Urinary bladder (tissue), 4 donors: ENCODE data around the gene ARNT2. TPM values are rescaled to one million over a fixed set of nuclear protein-coding genes. Genes with fewer than 3 reads are reported as not detected.

Source experiments
- DNase-seq: peaks from one replicate; pipeline ENCODE4 v3.0.0-alpha.2; 2015; ENCODE audit errors: extremely low spot score
- H3K27ac ChIP-seq: one replicate; pipeline ENCODE4 v1.5.1; 2013; ENCODE audit warnings: low read depth, mild to moderate bottlenecking, moderate library complexity
- H3K36me3 ChIP-seq: one replicate; pipeline ENCODE4 v1.6.1; 2013; ENCODE audit warnings: mild to moderate bottlenecking, moderate library complexity; ENCODE audit not compliant: insufficient read depth
- H3K4me1 ChIP-seq: one replicate; pipeline ENCODE4 v1.6.1; 2013; ENCODE audit warnings: mild to moderate bottlenecking, moderate library complexity; ENCODE audit not compliant: insufficient read depth
- H3K4me3 ChIP-seq: one replicate; pipeline ENCODE4 v1.5.1; 2013; ENCODE audit warnings: low read depth, low read length
- WGBS: extraction: QIAGEN DNeasy Blood & Tissue Kit; methylation state at CpG from one replicate; pipeline ENCODE4 v1.1.7; 2013; 5-methylcytosine and 5-hydroxymethylcytosine counted together
- polyA plus RNA-seq: library from polyadenylated mRNA; stranded (reverse); fragments of 200-250 nt; gene quantifications from one replicate; pipeline ENCODE4 v1.2.3, GENCODE V29; 2013
- total RNA-seq: library from RNA; depleted of rRNA; stranded (reverse); fragments of >200 nt; gene quantifications from one replicate; pipeline ENCODE4 v1.2.3, GENCODE V29; 2014
- donor health status: healthy with polysubstance abuse.
- donor health status: healthy.

The ARNT2 gene
- total and polyA plus RNA-seq, 2 donors, result 6.3 to 9.7 TPM

GRCh38 chr15:80440024-80440423 is 35.8 kb downstream of the ARNT2 start:
- no peak overlapping the region for H3K27ac ChIP-seq
- H3K4me3 ChIP-seq, result no peak overlapping the region
- no peaks in the 10 kb centered on the region for H3K4me1 ChIP-seq
- WGBS, result 99% methylated on average over 3 of the region's 3 CpGs
- H3K36me3 ChIP-seq, result no peaks in the 10 kb centered on the region
- DNase-seq, result no peak

GRCh38 chr15:80441041-80441440 is 36.9 kb downstream of the ARNT2 start:
- no peaks in the 10 kb centered on the region for H3K36me3 ChIP-seq
- no peak overlapping the region for H3K27ac ChIP-seq
- no peaks in the 10 kb centered on the region for H3K4me1 ChIP-seq
- 67% methylated on average over 3 of the region's 3 CpGs for WGBS
- H3K4me3 ChIP-seq, result no peak overlapping the region
- DNase-seq, result no peak

- Histone ChIP-seq H3K36me3 (no peaks in the 10 kb centered on the region), H3K27ac (no peak overlapping the region), H3K4me1 (no peaks in the 10 kb centered on the region), H3K4me3 (no peak overlapping the region)
- 74% methylated on average over 7 of the region's 7 CpGs for WGBS
- DNase-seq, result no peak
Observed at GRCh38 chr15:80441714-80442113, 37.5 kb downstream of the ARNT2 start.

- H3K36me3 ChIP-seq, result no peaks in the 10 kb centered on the region
- H3K4me3 ChIP-seq, result no peak overlapping the region
- 98% methylated on average over 6 of the region's 6 CpGs for WGBS
- no peaks in the 10 kb centered on the region for H3K4me1 ChIP-seq
- H3K27ac ChIP-seq, result no peak overlapping the region
- DNase-seq, result no peak
Observed at GRCh38 chr15:80442728-80443403, 38.7 kb downstream of the ARNT2 start.

GRCh38 chr15:80444680-80445251 is 40.6 kb downstream of the ARNT2 start:
- Histone ChIP-seq H3K27ac (no peak overlapping the region), H3K36me3 (no peaks in the 10 kb centered on the region), H3K4me1 (no peaks in the 10 kb centered on the region), H3K4me3 (no peak overlapping the region)
- 95% methylated on average over 4 of the region's 4 CpGs for WGBS
- DNase-seq, result no peak

- 77% methylated on average over 13 of the region's 13 CpGs for WGBS
- no peak for DNase-seq
- H3K4me3 ChIP-seq, result no peak overlapping the region
- H3K36me3 ChIP-seq, result no peaks in the 10 kb centered on the region
- no peaks in the 10 kb centered on the region for H3K4me1 ChIP-seq
- no peak overlapping the region for H3K27ac ChIP-seq
Observed at GRCh38 chr15:80445300-80446041, 41.3 kb downstream of the ARNT2 start.

- no peak overlapping the region for H3K27ac ChIP-seq
- no peak overlapping the region for H3K4me3 ChIP-seq
- no peaks in the 10 kb centered on the region for H3K4me1 ChIP-seq
- DNase-seq, result no peak
- no peaks in the 10 kb centered on the region for H3K36me3 ChIP-seq
Observed at GRCh38 chr15:80447077-80447476, 42.9 kb downstream of the ARNT2 start.

GRCh38 chr15:80449825-80450224 is 45.6 kb downstream of the ARNT2 start:
- H3K4me1 ChIP-seq, result no peaks in the 10 kb centered on the region
- no peaks in the 10 kb centered on the region for H3K36me3 ChIP-seq
- DNase-seq, result no peak
- WGBS, result 81% methylated on average over 5 of the region's 5 CpGs
- no peak overlapping the region for H3K27ac ChIP-seq
- no peak overlapping the region for H3K4me3 ChIP-seq

GRCh38 chr15:80450811-80451321 is 46.7 kb downstream of the ARNT2 start:
- no peaks in the 10 kb centered on the region for H3K36me3 ChIP-seq
- no peak for DNase-seq
- WGBS, result 75% methylated on average over 14 of the region's 14 CpGs
- no peak overlapping the region for H3K27ac ChIP-seq
- no peaks in the 10 kb centered on the region for H3K4me1 ChIP-seq
- no peak overlapping the region for H3K4me3 ChIP-seq

GRCh38 chr15:80452166-80452565 is 48.0 kb downstream of the ARNT2 start:
- WGBS, result 96% methylated on average over 4 of the region's 4 CpGs
- H3K36me3 ChIP-seq, result no peaks in the 10 kb centered on the region
- no peak for DNase-seq
- no peak overlapping the region for H3K4me3 ChIP-seq
- no peaks in the 10 kb centered on the region for H3K4me1 ChIP-seq
- H3K27ac ChIP-seq, result no peak overlapping the region

- DNase-seq, result no peak
- no peak overlapping the region for H3K27ac ChIP-seq
- no peak overlapping the region for H3K4me3 ChIP-seq
- no peaks in the 10 kb centered on the region for H3K4me1 ChIP-seq
- 79% methylated on average over 6 of the region's 6 CpGs for WGBS
- no peaks in the 10 kb centered on the region for H3K36me3 ChIP-seq
Observed at GRCh38 chr15:80455051-80455648, 51.0 kb downstream of the ARNT2 start.

- peak; percentile 15 for DNase-seq
- H3K4me3 ChIP-seq, result no peak overlapping the region
- H3K36me3 ChIP-seq, result no peaks in the 10 kb centered on the region
- H3K4me1 ChIP-seq, result no peaks in the 10 kb centered on the region
- H3K27ac ChIP-seq, result no peak overlapping the region
- 22% methylated on average over 17 of the region's 17 CpGs for WGBS
Observed at GRCh38 chr15:80455668-80456442, 51.7 kb downstream of the ARNT2 start.
